Urothelium cell line (cell line): ENCODE measurements around the gene DHRS13.

ENCODE experiments used
- DNase-seq: peaks from one replicate; pipeline ENCODE4 v3.0.0; 2011; ENCODE audit warnings: low spot score, mixed read lengths
- FAIRE-seq: peaks from 2 replicates; lab custom pipeline; 2011; peaks lifted over from hg19 to GRCh38; lab: Jason Lieb, UNC

The DHRS13 gene

DNA sequence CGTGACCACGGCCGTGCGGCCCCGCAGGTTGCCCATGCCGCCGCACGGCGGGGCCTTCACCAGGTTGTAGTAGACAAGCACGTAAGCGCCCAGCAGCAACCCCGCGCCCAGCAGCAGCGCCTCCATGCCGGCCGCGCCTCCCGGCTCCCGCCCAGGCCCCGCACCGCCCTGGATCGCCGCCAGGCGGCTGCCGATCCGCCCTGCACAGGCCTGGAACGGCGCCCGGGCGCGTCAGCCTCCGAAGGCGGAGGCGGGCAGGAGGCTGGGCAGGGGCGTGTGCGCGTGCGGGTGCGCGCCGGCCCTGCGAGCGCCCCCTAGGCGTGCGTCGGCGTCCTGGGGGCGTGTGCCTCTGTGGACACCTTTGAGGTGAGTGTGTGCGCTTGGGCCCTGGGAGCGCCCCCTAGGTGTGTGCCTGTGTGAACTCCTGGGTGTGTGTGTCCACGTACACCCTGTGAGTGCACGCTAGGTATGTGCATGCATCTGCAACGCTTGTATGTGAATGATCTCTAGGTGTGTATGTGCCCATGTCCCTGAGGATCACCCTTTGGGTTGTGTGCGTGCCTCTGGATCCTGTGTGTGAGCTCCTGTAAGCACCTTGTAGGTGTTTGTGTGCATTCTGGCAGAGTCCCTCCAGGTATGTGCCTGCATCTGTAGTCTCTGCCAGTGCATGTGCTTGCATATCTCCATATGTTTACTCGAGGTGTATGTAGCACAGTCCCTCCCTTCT, at the start of gene DHRS13:
Gene DHRS13 (minus strand): TSS at position 261 of the 727 bp plus-strand sequence. CDS start 135 bp downstream, at position 126.
- DNase-seq (peak; percentile 98), FAIRE-seq (peak; percentile 95)

DNA sequence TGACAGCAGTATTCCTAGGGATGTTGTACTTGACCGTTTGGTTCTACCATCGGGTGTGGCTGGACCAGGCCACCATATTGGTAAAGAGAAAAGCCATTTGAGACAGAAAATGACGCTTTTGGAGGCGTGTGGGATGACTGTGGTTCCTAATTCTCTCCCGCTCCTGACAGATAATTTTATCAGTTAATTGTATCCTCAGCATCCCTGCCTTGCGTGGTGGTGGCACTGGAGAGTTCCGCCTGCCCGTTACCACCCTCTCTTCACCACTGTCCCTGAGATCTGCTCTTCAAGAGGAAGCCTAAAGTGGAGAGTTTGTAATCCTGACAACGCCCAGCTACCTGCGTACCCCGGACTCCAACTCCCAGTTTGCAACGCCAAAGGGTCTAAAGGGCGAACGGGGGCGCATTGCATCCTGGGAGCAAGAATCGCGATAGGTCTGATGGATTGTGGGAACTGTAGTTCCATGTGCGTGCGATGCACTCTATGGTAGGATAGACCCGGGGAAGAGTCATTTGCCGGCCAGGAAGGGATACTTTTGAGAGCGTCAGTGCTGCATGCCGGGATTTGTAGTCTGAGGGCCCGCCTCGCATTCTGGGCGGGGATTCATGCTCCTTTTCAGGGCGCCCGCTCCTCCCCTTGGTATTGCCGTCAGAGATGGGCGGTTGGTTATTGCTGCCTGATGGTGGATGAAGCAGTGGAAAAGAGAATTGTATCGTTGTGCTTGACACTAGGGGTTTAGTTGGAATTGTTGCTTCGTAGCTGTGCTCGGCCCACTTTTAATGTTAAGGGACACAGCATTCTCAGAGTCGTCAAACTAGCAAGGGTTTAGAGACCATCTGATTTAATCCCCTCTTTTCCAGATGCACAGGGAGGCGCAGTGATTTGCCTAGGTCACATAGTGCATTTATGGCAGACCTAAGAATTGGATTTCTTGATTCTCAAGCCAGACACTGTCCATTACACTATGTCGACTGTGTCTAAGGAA, 49.4 kb upstream of the DHRS13 start:
- FAIRE-seq (peak; percentile 87), DNase-seq (peak; percentile 95)

DNA sequence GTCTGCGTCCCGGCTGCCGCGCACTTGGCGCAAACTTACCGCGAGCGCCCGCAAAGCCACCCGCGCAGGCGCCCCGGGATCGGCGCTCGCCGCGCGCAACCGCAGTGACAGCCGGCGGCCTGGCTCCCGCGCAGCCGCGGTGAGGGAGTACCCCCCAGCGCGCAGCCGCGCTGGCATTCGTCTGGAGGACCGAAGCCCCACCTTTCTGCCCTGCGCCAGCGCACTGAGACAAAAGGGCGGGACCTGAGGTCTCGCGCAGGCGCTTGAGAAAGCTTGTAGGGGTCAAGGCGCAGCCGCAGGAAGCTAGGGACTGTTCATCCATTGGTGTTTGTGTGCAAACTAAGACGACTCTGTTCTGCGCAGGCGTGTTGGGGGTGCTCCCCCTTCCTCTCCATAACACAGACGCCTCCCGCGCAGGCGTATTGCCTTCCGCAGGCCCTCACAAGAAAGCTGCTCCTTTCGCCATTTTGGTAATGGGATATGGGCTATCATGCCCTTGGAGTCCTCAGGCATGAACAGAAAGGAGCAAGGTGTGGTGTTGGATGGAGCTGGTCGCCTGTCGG, 48.6 kb upstream of the DHRS13 start, which contains the start of gene PHF12:
Gene PHF12 (minus strand): TSS at position 91 of the 563 bp plus-strand sequence. CDS start 558 bp downstream, outside the sequence.
- FAIRE-seq, result peak; percentile 94
- DNase-seq, result peak; percentile 99

DNA sequence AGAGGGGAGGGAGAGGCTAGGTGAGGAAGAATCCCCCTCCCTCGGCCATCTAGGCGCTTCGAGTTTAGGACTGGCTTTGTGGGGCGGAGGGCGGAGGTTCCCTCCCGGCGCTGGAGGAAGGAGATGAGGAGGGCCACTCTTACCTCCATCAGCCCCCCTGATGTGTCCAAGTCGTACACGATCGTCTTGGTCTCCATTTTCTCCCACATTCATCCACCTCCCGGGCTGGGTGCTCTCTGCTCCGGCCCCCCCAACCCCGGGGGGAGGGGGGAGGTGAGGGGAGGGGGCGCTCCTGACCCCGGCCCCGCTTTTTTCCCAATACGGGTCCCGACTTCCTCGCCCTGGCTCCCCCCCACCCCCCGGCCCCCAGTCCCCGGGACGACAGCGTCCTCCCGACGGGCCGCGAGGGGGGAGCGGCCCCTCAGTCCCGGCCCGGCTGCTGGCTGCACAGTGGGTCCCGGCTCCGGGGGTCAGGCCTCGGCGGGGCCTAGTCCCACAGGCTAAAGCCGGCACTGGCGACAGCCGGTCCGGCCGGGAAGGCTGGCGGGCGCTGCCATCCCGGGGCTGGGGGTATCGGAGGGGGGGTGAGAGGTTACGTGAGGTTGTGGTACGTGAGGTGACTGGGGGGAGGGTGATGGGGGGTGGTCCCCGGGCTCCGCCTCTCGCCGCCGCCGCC, 48.0 kb upstream of the DHRS13 start:
- no peak for FAIRE-seq
- no peak for DNase-seq

DNA sequence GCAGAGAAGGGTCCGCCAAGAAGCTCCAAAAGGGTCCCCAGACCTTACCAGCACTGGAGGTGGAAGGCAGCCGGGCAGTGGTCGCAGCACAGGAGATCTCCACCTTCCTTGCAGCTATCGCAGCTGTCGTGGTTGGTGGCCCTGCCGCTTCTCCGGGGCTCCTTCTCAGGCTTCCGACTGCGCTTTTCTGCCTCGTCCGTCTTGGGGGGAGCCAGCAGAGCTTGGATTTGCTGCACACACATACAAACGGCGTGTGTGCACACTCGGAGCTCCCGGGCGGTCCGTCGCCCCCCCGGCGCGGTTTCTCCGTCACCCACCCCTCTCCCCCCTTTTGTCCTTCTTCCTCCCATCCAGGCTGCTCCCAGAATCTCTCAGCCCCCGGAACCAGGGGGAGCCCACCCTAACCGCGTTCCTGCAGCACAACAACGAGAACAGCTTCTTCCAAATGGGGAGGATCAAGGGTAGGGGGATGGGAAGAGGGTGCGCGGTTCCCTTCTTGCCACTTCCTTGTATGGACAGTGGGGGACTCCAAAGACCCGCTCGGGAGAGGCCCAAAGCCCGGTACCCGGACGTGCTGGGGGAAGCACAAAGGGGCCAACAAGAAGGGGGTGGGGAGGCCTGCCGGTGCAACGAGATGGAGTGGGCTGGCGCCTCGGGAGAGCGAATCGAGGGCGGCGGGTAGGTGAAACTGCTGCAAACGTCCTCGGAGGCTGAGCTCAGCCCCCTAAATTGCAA, 47.3 kb upstream of the DHRS13 start:
- DNase-seq (no peak), FAIRE-seq (no peak)

GRCh38 chr17:28949185-28950016, 46.5 kb upstream of the DHRS13 start:
- DNase-seq (peak; percentile 46), FAIRE-seq (no peak)

- no peak for DNase-seq
- no peak for FAIRE-seq
Measured at GRCh38 chr17:28948873-28949184, 46.0 kb upstream of the DHRS13 start.

DNA sequence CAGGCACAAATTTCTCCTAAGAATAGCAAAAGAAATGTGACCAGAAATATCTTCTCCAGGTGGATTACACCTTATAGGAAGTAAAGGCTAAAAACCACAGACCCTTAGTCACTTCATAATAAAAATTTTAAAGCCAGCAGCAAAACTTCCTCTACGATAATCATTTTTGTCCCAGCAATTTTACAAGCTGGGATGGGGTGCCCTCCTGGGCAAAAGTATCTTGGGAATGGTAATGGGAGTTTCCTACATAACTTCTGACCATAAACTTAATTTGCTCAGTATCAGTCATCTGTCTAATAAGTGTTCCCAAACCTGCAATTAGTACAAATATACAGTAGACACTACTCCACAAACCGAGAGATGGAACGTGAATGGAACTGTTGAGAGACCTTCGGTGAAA, 45.5 kb upstream of the DHRS13 start:
- no peak for DNase-seq

GRCh38 chr17:28947639-28948038, 44.8 kb upstream of the DHRS13 start:
- DNase-seq (no peak), FAIRE-seq (no peak)

More for the DNA sequence above, 45.5 kb upstream of the DHRS13 start:
- FAIRE-seq, result no peak

DNA sequence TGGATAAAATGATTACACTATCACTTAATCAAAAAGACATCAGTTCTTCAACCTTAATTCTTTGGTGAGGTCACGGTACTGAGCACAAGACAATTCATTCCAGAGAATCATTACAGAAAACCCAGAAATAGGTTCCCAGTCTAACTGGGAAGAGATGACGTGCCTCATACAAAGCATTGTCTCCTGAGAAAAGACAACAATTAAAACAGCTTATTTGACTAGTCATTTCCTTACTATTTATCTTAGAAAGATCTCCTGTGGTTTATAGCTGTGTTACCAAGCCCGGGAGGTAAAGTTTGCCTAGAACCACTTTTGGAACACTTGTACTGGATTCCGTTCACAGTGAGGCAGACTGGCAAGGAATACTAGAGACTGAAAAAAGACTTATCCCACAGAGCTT, 43.4 kb upstream of the DHRS13 start:
- FAIRE-seq (no peak), DNase-seq (no peak)

DNA sequence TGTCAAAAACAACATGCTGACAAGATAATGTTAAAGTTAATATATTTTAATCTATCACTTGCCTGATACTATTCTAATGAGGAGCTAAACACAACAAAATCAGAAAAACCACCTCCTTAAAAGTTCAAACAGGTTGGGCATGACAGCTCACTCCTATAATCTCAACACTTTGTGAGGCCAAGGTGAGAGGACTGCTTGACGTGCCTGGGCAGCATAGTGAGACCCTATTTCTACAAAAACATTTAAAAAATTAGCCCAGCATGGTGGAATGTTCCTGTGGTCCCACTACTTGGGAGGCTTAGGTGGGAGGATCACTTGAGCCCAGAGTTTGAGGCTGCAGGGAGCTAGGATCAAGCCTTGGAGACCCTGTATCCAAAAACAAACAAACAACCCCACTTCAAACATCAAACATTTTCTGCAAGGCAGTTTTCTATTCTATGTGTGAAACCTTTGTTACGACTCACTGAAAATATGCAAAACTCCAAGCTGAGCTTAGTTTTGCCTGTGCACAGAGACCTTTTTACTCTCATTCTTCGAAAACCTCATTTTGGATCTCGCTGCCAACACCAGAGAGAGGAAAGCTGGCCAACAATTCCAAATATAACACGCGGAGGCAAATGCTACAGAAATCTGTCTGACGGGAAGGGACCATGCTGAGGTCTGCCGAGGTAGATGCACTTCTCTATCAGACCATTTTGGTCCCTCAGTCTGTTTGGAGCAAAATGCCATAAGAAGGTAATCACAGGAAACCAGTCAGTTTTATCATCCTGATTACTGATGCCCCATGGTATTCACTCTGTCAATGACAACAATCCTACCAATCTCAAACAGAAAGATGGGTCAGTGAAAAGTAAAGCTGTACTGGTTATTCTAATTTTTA, 42.2 kb upstream of the DHRS13 start:
- DNase-seq (no peak), FAIRE-seq (no peak)

DNA sequence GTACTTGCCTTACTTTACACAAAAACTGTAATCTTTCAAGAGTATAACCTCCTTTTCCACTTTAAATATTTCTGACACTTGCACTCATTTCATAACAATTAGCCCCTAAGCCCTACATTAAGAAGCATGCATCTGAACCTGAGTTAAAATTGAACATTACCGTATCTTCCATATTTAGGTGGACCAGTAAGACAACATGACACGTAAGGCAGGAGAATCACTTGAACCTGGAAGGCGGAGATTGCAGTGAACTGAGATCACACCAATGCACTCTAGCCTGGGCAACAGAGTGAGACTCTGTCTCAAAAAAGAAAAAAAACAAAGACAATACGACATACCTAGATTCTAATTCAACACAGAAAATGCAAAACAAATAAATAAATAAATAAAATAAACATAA, 41.5 kb upstream of the DHRS13 start:
- FAIRE-seq (no peak), DNase-seq (no peak)

GRCh38 chr17:28942925-28943324, 40.0 kb upstream of the DHRS13 start:
- FAIRE-seq (no peak), DNase-seq (no peak)

- DNase-seq, result no peak
- FAIRE-seq, result no peak
Measured at GRCh38 chr17:28941251-28941650, 38.4 kb upstream of the DHRS13 start.

DNA sequence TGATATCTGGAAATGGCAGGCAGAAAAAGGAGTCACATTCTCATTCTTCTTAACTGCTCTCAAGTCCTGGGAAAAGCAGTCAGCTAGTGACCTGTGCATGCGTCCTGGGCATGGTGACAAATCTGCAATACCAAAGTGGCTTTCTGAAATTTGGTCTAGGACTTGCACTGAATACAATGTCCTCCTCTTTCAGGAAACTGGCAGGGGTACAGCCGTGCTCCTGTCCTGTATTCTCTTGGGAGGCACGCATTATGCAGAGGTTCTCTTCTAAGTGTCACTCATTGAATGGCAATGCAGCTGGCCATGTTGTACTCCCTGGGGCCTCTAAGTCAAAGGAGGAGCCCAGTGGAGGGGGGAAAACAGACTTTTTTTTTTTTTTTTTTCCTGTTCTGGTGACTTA, 37.8 kb upstream of the DHRS13 start:
- DNase-seq (no peak), FAIRE-seq (no peak)

DNA sequence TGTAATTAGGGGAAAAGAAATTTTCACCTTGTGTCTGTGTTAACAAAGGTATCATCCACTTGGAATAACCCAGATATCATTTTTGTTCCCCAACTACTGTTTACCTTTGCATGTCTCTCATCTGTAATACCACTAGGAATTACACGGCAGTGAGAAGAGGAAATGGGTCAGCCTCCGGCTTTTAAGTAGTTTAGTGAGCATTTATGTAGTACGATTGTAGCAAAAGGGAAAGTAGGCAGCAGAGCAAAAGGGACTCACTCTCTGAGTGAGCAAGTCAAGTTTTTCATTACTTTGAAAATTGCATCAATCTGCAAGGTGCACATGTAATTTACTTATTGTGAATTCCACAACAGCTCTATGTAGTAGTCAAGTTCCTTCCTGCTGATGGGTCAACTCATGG, 37.3 kb upstream of the DHRS13 start:
- DNase-seq (no peak), FAIRE-seq (no peak)

DNA sequence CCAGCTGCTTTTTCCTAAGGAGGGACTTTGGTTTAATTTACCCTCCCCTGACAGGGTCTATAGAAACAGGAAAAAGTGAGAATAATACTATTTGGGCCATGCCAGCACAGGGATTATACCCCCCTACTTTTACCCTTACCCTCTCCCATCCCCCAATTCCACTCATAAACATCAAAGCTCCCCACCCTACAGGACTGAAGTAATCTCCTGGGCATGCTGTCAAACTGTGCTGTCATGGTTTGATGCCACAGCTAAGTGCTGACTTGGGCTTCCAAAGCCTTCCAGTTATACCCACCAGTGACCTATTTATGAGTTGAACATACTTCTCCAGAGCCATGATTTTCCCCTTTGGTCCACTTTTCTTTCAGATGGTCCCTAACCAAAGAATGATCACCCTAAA, 35.7 kb upstream of the DHRS13 start:
- FAIRE-seq, result no peak
- no peak for DNase-seq

- no peak for FAIRE-seq
Measured at GRCh38 chr17:28937044-28937729, 34.3 kb upstream of the DHRS13 start.

More at GRCh38 chr17:28937044-28937729, 34.3 kb upstream of the DHRS13 start:
- DNase-seq, result no peak
